ENCODE data around the gene NLRP5. TPM values are rescaled to one million over a fixed set of nuclear protein-coding genes. Genes with fewer than 3 reads are reported as not detected.
"Not testable (repeated sequence)": the region's sequence is repeated elsewhere in the genome, so short reads cannot be mapped to it uniquely, and the experiment has no call there.

NLRP5 gene
- total RNA-seq, 2 experiments from 2014 or later = not detected

DNA sequence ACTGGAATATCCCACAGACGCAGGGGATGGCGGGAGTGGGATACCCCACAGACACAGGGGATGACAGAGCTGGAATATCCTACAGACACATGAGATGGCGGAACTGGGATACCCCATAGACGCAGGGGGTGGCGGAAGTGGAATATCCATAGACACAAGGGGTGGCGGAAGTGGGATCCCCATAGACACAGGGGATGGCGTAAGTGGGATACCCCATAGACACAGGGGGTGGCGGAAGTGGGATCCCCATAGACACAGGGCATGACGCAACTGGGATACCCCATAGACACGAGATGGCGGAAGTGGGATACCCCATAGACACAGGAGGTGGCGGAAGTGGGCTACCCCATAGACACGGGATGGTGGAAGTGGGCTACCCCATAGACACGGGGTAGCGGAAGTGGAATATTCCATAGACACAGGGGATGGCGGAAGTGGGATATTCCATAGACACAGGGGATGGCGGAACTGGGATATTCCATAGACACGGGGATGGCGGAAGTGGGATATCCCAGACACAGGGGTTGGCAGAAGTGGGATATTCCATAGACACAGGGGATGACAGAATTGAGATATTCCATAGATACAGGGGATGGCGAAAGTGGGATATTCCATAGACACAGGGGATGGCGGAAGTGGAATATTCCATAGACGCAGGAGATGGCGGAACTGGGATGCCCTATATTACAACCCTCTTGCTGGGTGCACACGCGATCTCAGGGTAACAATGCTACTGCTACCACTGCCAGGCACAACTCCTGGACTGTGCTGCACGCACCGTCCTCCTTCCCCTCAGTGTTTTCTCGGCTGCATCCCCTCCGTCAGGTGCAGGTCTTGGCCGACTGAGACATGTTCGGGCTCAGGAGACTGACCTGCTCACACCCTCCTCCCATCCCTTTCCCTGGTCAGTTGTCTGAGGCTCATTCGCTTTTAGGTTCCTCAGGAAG lies 106.4 kb downstream of the NLRP5 start:
- CTCF ChIA-PET = no interaction called here

DNA sequence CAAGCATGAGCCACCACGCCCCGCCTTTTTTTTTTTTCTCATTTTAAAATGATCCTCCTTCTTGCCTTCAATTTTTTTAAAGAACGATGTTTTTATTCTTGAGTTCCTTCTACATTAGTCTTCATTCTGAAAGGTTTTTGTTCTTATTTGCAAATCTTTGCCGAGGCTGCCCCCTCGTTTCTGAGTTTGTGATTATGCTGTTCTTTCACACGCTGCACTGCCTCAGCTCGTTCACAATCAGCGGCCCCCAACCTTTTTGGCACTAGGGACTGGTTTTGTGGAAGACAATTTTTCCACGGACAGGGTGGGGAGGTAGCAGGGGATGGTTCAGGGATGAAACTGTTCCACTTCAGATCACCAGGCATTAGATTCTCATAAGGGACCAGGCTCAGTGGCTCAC lies 107.9 kb downstream of the NLRP5 start:
- ChIA-PET CTCF (no interaction called here), POLR2A (no interaction called here)
- H3K4me1 Mint-ChIP-seq (ENCODE audit: low read depth) = peaks cover 3% of the 10 kb centered on the region
- no peak for ATAC-seq
- TF ChIP-seq, protein P1, sequence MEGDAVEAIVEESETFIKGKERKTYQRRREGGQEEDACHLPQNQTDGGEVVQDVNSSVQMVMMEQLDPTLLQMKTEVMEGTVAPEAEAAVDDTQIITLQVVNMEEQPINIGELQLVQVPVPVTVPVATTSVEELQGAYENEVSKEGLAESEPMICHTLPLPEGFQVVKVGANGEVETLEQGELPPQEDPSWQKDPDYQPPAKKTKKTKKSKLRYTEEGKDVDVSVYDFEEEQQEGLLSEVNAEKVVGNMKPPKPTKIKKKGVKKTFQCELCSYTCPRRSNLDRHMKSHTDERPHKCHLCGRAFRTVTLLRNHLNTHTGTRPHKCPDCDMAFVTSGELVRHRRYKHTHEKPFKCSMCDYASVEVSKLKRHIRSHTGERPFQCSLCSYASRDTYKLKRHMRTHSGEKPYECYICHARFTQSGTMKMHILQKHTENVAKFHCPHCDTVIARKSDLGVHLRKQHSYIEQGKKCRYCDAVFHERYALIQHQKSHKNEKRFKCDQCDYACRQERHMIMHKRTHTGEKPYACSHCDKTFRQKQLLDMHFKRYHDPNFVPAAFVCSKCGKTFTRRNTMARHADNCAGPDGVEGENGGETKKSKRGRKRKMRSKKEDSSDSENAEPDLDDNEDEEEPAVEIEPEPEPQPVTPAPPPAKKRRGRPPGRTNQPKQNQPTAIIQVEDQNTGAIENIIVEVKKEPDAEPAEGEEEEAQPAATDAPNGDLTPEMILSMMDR (IDR thresholded peaks at IDR 0.05) = no peak
- peaks cover 24% of the 10 kb centered on the region for H3K36me3 Mint-ChIP-seq (ENCODE audit: low read depth)
- H3K4me3 Mint-ChIP-seq = no peak overlapping the region
- no peak overlapping the region for H3K27ac Mint-ChIP-seq
- no peak for DNase-seq
- no peaks in the 10 kb centered on the region for H3K27me3 Mint-ChIP-seq
- peaks cover 7% of the 10 kb centered on the region for H3K9me3 Mint-ChIP-seq
- intact Hi-C loops (cut with micrococcal nuclease) = no loop called here

More for the DNA sequence above, 106.4 kb downstream of the NLRP5 start:
- no peak for ATAC-seq
- H3K9me3 Mint-ChIP-seq = peaks cover 7% of the 10 kb centered on the region
- H3K27ac Mint-ChIP-seq = no peak overlapping the region
- DNase-seq = no peak
- H3K4me3 Mint-ChIP-seq = no peak overlapping the region
- intact Hi-C loops (cut with micrococcal nuclease) = no loop called here
- TF ChIP-seq, protein P1 (IDR thresholded peaks at IDR 0.05) = no peak
- peaks cover 3% of the 10 kb centered on the region for H3K4me1 Mint-ChIP-seq (ENCODE audit: low read depth)
- no peaks in the 10 kb centered on the region for H3K27me3 Mint-ChIP-seq
- POLR2A ChIA-PET = no interaction called here
- H3K36me3 Mint-ChIP-seq (ENCODE audit: low read depth) = peaks cover 28% of the 10 kb centered on the region

DNA sequence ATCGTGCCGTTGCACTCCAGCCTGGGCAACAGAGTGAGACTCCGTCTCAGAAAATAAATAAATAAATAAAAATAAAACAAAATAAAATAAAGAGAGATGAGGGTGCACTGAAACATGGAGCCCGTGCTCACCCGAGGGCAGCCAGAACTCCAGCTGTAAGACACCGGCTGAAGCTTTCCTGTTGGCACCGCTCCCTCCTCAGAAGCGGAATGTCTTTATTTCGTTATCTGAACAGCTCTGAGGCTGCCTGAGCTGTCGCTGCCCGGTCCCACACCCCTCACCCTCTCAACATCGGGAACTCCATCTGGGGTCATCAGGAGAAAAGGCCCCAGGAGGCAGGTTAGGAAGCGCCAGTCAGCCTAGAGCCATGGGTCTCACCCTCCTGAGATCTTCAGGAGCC lies 110.1 kb downstream of the NLRP5 start:
- Mint-ChIP-seq H3K4me1 (ENCODE audit: low read depth) (peaks cover 3% of the 10 kb centered on the region), H3K9me3 (peaks cover 7% of the 10 kb centered on the region), H3K27ac (no peak overlapping the region), H3K36me3 (ENCODE audit: low read depth) (peaks cover 22% of the 10 kb centered on the region), H3K27me3 (no peaks in the 10 kb centered on the region), H3K4me3 (no peak overlapping the region)
- no peak for DNase-seq
- ATAC-seq = no peak
- ChIA-PET CTCF (interaction anchor here (1.1 to 2.8 kb wide), 3 partner anchors 8 to 31 kb away, joined by 3 to 8 read pairs (median 6); no protein-coding TSS in a partner anchor), POLR2A (no interaction called here)
- intact Hi-C loops (cut with micrococcal nuclease) = no loop called here
- TF ChIP-seq, protein P1 (IDR thresholded peaks at IDR 0.05) = no peak

DNA sequence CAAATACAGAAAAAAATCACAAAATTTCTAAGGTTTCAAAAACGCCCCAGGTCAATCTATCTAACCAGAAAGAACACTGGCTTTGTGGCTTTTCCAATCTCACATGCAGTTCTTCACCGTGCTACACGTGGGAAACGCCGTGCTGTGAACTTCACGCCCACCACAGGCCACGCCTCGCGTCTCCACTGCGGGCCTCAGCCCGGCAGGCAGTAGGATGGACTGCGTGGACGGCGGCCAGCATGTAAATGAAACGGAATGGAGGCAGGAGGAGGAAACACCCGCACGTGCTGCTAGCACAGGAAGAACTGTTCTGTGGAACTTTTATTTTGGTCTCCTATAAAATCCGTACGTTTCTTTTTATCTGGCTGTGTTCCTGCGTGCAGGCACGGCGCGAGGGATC lies 110.7 kb downstream of the NLRP5 start:
- TF ChIP-seq, protein P1 (IDR thresholded peaks at IDR 0.05) = no peak
- DNase-seq = no peak
- ATAC-seq = no peak
- H3K36me3 Mint-ChIP-seq (ENCODE audit: low read depth) = peaks cover 22% of the 10 kb centered on the region
- intact Hi-C loops (cut with micrococcal nuclease) = no loop called here
- no peak overlapping the region for H3K4me3 Mint-ChIP-seq
- H3K27me3 Mint-ChIP-seq = no peaks in the 10 kb centered on the region
- peaks cover 3% of the 10 kb centered on the region for H3K4me1 Mint-ChIP-seq (ENCODE audit: low read depth)
- H3K27ac Mint-ChIP-seq = no peak overlapping the region
- H3K9me3 Mint-ChIP-seq = peaks cover 7% of the 10 kb centered on the region
- CTCF ChIA-PET = interaction anchor here (2.8 kb wide), 1 partner anchor 31 kb away, joined by 8 read pairs; no protein-coding TSS in a partner anchor
- POLR2A ChIA-PET = no interaction called here

DNA sequence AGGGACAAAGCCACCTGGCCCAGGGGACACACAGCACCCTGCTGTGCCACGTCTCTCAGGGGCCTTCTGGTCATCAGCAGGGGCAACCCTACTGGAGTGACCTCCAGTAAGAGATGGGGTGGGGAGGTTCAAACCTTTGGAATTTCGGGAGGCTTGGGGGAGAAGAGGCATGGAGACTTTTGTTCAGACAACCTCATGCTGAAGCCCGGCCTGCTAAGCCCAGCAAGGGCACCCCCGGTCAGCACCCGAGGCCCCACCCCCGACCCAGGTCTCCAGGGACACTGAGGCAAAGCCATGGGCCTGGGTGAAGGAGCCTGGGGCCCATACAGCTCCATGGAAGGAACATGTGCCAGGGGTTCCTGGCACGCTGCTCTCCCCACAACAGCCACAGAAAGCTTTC lies 111.2 kb downstream of the NLRP5 start:
- ChIA-PET CTCF (no interaction called here), POLR2A (no interaction called here)
- Mint-ChIP-seq H3K9me3 (peaks cover 6% of the 10 kb centered on the region), H3K4me1 (ENCODE audit: low read depth) (peaks cover 3% of the 10 kb centered on the region), H3K27me3 (no peaks in the 10 kb centered on the region), H3K36me3 (ENCODE audit: low read depth) (peaks cover 19% of the 10 kb centered on the region), H3K27ac (no peak overlapping the region), H3K4me3 (no peak overlapping the region)
- DNase-seq = no peak
- TF ChIP-seq, protein P1 (IDR thresholded peaks at IDR 0.05) = no peak
- intact Hi-C loops (cut with micrococcal nuclease) = no loop called here
- ATAC-seq = no peak

DNA sequence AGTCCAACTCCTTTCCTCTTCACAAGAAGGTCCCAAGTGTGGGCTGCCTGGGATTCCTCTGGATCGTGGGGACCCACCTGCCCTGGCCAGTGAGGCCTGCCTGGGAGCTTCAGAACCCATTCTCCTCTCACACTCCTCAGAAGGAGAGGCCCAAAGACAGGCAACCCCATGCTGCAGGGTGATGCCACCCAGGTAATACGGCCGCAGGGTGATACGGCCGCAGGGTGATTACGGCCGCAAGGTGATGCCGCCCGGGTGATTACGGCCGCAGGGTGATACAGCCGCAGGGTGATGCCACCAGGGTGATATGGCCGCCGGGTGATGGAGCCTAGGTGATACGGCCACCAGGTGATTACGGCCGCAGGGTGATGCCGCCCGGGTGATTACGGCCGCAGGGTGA lies 111.7 kb downstream of the NLRP5 start:
- POLR2A ChIA-PET; H3K4me3 Mint-ChIP-seq; DNase-seq; H3K27ac Mint-ChIP-seq; intact Hi-C loops (cut with micrococcal nuclease); H3K9me3 Mint-ChIP-seq; ATAC-seq; CTCF ChIA-PET; H3K27me3 Mint-ChIP-seq; H3K4me1 Mint-ChIP-seq (ENCODE audit: low read depth): not testable (repeated sequence)
- peaks cover 14% of the 10 kb centered on the region for H3K36me3 Mint-ChIP-seq (ENCODE audit: low read depth)

Data from activated CD8-positive, alpha-beta T cell treated with anti-CD3 and anti-CD28 coated beads for 36 hours (primary cell).